HepG2 (cell line): ENCODE results near the gene ASB3. TPM values are rescaled to one million over a fixed set of nuclear protein-coding genes. Genes with fewer than 3 reads are reported as not detected.

Source experiments
- ARID2 ChIP-seq: sonication (generic); formaldehyde crosslinking; IDR thresholded peaks from 2 replicates; pipeline ENCODE4 v1.8.1; 2022; ENCODE audit warnings: mild to moderate bottlenecking, missing genetic modification reagents, borderline replicate concordance
- CTCF ChIP-seq: sonication (generic); formaldehyde crosslinking; IDR thresholded peaks from 2 replicates; pipeline ENCODE4 v1.5.0; 2020; ENCODE audit warnings: mild to moderate bottlenecking, missing genetic modification reagents, moderate library complexity
- HNF4A ChIP-seq: sonication (generic); formaldehyde crosslinking; IDR thresholded peaks from 2 replicates; pipeline ENCODE4 v1.4.0; 2020; ENCODE audit warnings: missing genetic modification reagents
- MBD4 ChIP-seq: IDR thresholded peaks from 2 replicates; pipeline ENCODE4 v1.6.1; 2012; ENCODE audit warnings: low read length, inconsistent platforms, borderline replicate concordance
- MLLT10 ChIP-seq: sonication (generic); formaldehyde crosslinking; IDR thresholded peaks from 2 replicates; pipeline ENCODE4 v1.4.0; 2020; ENCODE audit warnings: missing genetic modification reagents
- MXD3 ChIP-seq: IDR thresholded peaks from 2 replicates; pipeline ENCODE4 v1.6.1; 2016; ENCODE audit warnings: mild to moderate bottlenecking, missing biosample characterization, missing genetic modification reagents
- NBN ChIP-seq: fragments of 450-650 bp; conservative IDR thresholded peaks from 2 replicates; pipeline ENCODE4 v1.6.1; 2017
- NONO ChIP-seq, 2 experiments: fragments of 450-650 bp in 1 of 2; sonication (generic) in 1 of 2; formaldehyde crosslinking in 1 of 2; IDR thresholded peaks in 1 of 2; conservative IDR thresholded peaks in 1 of 2; 2 replicates each; pipeline versions ENCODE4 v1.6.1 to v1.8.0; 2017 to 2022; ENCODE audit warnings: mild to moderate bottlenecking in 1 of 2, missing genetic modification reagents in 1 of 2, moderate library complexity in 1 of 2
- NR2C2 ChIP-seq: sonication (generic); formaldehyde crosslinking; IDR thresholded peaks from 2 replicates; pipeline ENCODE4 v1.4.0; 2020; ENCODE audit warnings: missing genetic modification reagents, mild to moderate bottlenecking, moderate library complexity, borderline replicate concordance
- PAX8 ChIP-seq: sonication (generic); formaldehyde crosslinking; IDR thresholded peaks from 2 replicates; pipeline ENCODE4 v1.8.0; 2022; ENCODE audit warnings: mild to moderate bottlenecking, missing genetic modification reagents, borderline replicate concordance
- SALL2 ChIP-seq: sonication (generic); formaldehyde crosslinking; IDR thresholded peaks from 2 replicates; pipeline ENCODE4 v1.8.1; 2023; ENCODE audit warnings: mild to moderate bottlenecking, missing genetic modification reagents, inconsistent platforms
- SMC3 ChIP-seq: IDR thresholded peaks from 2 replicates; pipeline ENCODE4 v1.6.1; 2011; ENCODE audit warnings: low read length, improper control_type of control experiment
- SMYD3 ChIP-seq: sonication (generic); formaldehyde crosslinking; IDR thresholded peaks from 2 replicates; pipeline ENCODE4 v1.8.1; 2023; ENCODE audit warnings: mild to moderate bottlenecking, missing genetic modification reagents
- TCF7L2 ChIP-seq: IDR thresholded peaks from 2 replicates; pipeline ENCODE4 v1.6.1; 2011; ENCODE audit warnings: mild to moderate bottlenecking, low read depth, low read length, moderate library complexity
- TEAD2 ChIP-seq: sonication (generic); formaldehyde crosslinking; IDR thresholded peaks from 2 replicates; pipeline ENCODE4 v1.9.0; 2021; ENCODE audit warnings: missing genetic modification reagents
- TERF1 ChIP-seq: sonication (generic); formaldehyde crosslinking; IDR thresholded peaks from 2 replicates; pipeline ENCODE4 v1.8.0; 2022; ENCODE audit warnings: mild to moderate bottlenecking, missing genetic modification reagents, moderate library complexity
- THAP9 ChIP-seq: sonication (generic); formaldehyde crosslinking; IDR thresholded peaks from 2 replicates; pipeline ENCODE4; 2020; ENCODE audit warnings: missing genetic modification reagents, mild to moderate bottlenecking, borderline replicate concordance
- ZBTB7B ChIP-seq: sonication (generic); formaldehyde crosslinking; IDR thresholded peaks from 2 replicates; pipeline ENCODE4 v1.4.0; 2020; ENCODE audit warnings: missing genetic modification reagents
- ZFAT ChIP-seq: sonication (generic); formaldehyde crosslinking; conservative IDR thresholded peaks from 2 replicates; pipeline ENCODE4 v1.8.1; 2023; ENCODE audit warnings: missing genetic modification reagents, inconsistent platforms
- ZNF34 ChIP-seq: sonication (generic); formaldehyde crosslinking; IDR thresholded peaks from 2 replicates; pipeline ENCODE4 v1.4.0; 2020; ENCODE audit warnings: mild to moderate bottlenecking, missing genetic modification reagents, borderline replicate concordance
- ZNF484 ChIP-seq: sonication (generic); formaldehyde crosslinking; IDR thresholded peaks from 2 replicates; pipeline ENCODE4 v1.5.1; 2020; ENCODE audit warnings: mild to moderate bottlenecking, low read depth, missing genetic modification reagents, borderline replicate concordance
- ZNF616 ChIP-seq: sonication (generic); formaldehyde crosslinking; IDR thresholded peaks from 2 replicates; pipeline ENCODE4 v1.5.0; 2020; ENCODE audit warnings: low read depth, mild to moderate bottlenecking, missing genetic modification reagents
- polyA plus RNA-seq, 8 experiments: library from polyadenylated mRNA; depleted of rRNA in 3 of 8; stranded (reverse) in 7 of 8; unstranded in 1 of 8; fragments of >200 nt; fragmentation: Illumina TruSeq in 4 of 8; extraction: Trizol in 4 of 8; gene quantifications; 2 replicates each; pipeline versions ENCODE4 v1.2.1 to v1.2.3, GENCODE V29; 2011 to 2016; ENCODE audit warnings: low read depth in 4 of 8, missing spikeins in 1 of 8, mixed read lengths in 1 of 8; ENCODE audit not compliant: insufficient read depth in 1 of 8
- total RNA-seq, 5 experiments: library from RNA; depleted of rRNA; stranded (reverse); fragments of >200 nt; fragmentation: Illumina TruSeq; extraction: Trizol; gene quantifications; 2 replicates each; pipeline ENCODE4 v1.2.3, GENCODE V29; 2016; ENCODE audit warnings: low read depth in 1 of 5

ASB3 gene
- total and polyA plus RNA-seq, 2 of the 13 experiments (the other 11 are each of a cell fraction or from before 2014, with no cell fraction given): 40.1 to 41.8 TPM

- TF ChIP-seq CTCF (CRISPR knock-in tag) (peak; percentile 46; the same call in 1 of the 2 replicates), ZNF484 (CRISPR knock-in tag) (no peak), ZNF616 (no peak), NR2C2 (CRISPR knock-in tag) (peak; percentile 90), THAP9 (CRISPR knock-in tag) (peak; percentile 57; the same call in 1 of the 2 replicates), NBN (no peak), ZBTB7B (no peak; the same call in 1 of the 2 replicates), PAX8 (no peak), HNF4A (no peak), TERF1 (CRISPR knock-in tag) (no peak), TCF7L2 (no peak), MBD4 (0 out of 2 replicates have a peak, but pooled peaks have one; percentile 7), TEAD2 (CRISPR knock-in tag) (no peak), ARID2 (CRISPR knock-in tag) (no peak), MLLT10 (CRISPR knock-in tag) (no peak), SALL2 (CRISPR knock-in tag) (no peak), SMYD3 (no peak), MXD3 (CRISPR knock-in tag) (0 out of 2 replicates have a peak, but pooled peaks have one; percentile 31), ZFAT (CRISPR knock-in tag) (no peak), NONO (IDR thresholded peaks at IDR 0.05) (no peak), NONO (CRISPR knock-in tag; conservative IDR thresholded peaks at IDR 0.05) (peak; percentile 47; the same call in 1 of the 2 replicates), ZNF34 (CRISPR knock-in tag) (no peak), SMC3 (no peak)
Measured at GRCh38 chr2:53767405-53768241, 19.1 kb downstream of the ASB3 start, which contains the start of gene CHAC2 (continued).
